HG02943 (cell line): Measurements from ENCODE around the gene DNAH3.

Experiments used
- ATAC-seq: cut with Tn5 transposase; IDR thresholded peaks from one replicate; pipeline ENCODE4 v1.9.1; 2021; ENCODE audit warnings: mild to moderate bottlenecking, low read depth, moderate library complexity; ENCODE audit not compliant: unreplicated experiment

Gene DNAH3

DNA sequence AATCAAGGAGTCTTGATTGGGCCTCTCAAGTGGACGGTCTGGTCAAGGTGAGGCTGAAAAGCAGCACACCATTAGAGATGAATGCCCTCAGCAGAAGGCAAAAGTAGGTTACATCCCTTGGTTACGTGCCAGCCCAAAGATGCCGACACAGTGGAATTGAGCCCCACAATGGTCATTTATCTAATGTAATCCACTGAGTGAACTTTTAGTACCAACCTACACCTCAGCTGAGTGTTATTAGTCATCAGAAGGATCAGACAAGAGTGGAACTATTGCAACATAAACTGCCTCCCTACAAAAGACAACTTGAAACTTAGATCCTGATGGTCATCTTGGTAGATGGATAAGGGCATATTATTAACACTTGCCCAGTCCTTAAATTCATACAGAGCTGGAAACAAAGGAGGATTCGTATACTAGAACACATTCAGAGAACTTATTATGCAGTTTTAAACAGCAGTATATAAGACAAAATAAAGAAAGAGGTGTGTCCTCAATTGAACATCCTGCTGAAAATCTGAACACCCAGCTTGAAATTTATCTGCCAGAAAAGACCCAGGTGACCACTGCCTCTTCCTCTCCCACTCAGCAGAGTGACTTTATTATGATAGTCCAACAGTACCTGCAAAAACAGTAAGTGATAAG lies 253.3 kb downstream of the DNAH3 start:
- no peak for ATAC-seq

DNA sequence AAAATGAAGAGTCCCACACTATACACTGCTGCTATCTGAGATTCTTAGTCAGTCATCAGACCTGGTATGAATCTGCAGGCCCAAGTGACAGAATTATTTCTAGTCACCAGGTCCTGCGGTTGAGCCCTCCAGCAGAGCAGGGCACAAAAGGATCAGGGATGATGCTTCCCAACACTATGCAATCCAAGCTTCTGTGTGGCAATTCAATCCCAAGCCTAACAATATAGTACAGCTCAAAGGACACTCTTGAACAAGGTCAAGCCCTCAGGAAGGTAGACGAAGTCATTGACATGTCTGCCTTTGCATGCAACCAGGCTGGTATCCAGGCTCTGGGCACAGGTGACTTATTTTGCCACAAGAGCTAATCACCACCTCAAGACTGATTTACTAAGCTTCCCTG lies 256.3 kb downstream of the DNAH3 start:
- ATAC-seq: no peak

DNA sequence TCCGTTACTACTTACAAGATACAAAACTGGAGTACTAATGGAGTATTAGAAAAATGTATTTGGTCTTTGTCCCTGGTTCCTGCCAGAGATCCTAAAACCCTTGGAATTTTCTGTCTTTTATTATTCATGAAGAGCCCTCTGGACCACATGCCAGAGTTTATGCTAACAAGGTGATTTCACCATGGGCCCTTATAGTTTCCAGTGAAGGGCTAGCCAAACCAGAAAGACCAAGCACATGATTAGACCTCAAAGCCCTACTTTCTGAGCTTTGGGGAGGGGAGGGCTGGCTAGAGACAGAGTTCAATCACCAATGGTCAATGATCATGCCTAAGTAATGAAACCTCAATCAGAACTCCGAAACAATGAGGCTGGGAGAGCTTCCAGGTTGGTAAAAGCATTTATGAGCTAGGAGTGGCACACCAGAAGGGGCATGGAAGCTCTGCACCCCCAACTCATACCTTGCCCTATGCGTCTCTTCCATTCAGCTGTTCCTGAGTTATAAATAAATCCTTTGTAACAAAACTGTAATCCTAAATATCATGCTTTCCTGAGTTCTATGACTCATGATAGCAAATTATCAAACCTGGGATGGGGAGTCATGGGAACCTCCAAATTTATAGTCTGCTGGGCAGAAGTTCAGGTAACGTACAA lies 260.9 kb downstream of the DNAH3 start:
- ATAC-seq: no peak

DNA sequence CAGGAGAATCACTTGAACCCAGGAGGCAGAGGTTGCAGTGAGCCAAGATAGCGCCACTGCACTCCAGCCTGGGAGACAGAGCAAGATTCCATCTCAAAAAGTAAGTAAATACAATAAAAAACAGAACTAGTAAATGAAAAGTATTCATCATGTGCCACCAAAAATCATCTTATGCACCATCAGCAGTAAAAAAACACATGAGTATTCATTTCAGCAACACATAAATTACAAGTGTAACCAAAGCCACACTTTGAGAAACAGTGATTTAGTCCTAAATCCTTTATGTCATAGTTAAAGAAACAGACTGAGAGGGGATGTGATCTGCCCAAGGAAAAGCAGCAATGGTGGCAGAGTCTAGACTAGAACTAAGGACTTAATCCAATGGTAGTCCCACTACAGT lies 263.4 kb downstream of the DNAH3 start:
- no peak for ATAC-seq

- ATAC-seq: no peak
Observed at GRCh38 chr16:20886320-20886719, 264.3 kb downstream of the DNAH3 start.

DNA sequence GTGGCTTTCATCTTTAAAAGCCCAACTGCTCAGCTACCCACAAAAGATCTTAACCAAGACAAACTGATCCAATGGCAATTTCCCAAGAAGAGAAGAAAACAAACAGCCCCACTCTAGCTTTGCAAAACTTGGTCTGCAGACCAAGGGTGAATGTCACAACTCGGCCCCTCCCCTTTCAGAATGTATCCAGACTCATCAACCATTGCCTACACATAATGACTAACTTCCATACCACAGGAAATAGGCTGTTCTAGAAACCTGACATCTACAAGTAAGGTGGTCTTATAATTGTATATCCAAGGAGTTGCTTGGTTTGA lies 266.4 kb downstream of the DNAH3 start:
- no peak for ATAC-seq

GRCh38 chr16:20883554-20884239 lies 266.9 kb downstream of the DNAH3 start:
- no peak for ATAC-seq
